H1 (cell line): ENCODE data around the gene GPR179. TPM values are rescaled to one million over a fixed set of nuclear protein-coding genes. Genes with fewer than 3 reads are reported as not detected.

Experiments used
- CHD2 ChIP-seq: IDR thresholded peaks from 2 replicates; pipeline ENCODE4 v1.6.1; 2012; ENCODE audit warnings: low read length, improper control_type of control experiment
- GTF2F1 ChIP-seq: IDR thresholded peaks from 2 replicates; pipeline ENCODE4 v1.6.1; 2012; ENCODE audit warnings: low read depth, low read length, improper control_type of control experiment, borderline replicate concordance
- HDAC2 ChIP-seq, 2 experiments: fragments of 300-600 bp in 1 of 2; sonication (generic) in 1 of 2; IDR thresholded peaks; 2 replicates each; pipeline ENCODE4 v1.6.1; 2011 to 2012; ENCODE audit warnings: low read depth in 2 of 2, low read length in 2 of 2, mild to moderate bottlenecking in 2 of 2, moderate library complexity in 2 of 2, borderline replicate concordance in 1 of 2, inconsistent platforms in 1 of 2
- HDAC6 ChIP-seq: IDR thresholded peaks from one replicate; pipeline ENCODE4 v1.7.1; 2012; ENCODE audit warnings: low read depth, mild to moderate bottlenecking, inconsistent platforms, low read length, moderate library complexity
- POLR2A ChIP-seq, 2 experiments: IDR thresholded peaks; 1 replicate in 1 of 2; 2 replicates in 1 of 2; pipeline ENCODE4 v1.6.1; 2011; ENCODE audit warnings: low read depth in 2 of 2, low read length in 2 of 2, mild to moderate bottlenecking in 2 of 2; ENCODE audit errors: control extremely low read depth in 1 of 2
- SRF ChIP-seq: IDR thresholded peaks from 2 replicates; pipeline ENCODE4 v1.6.1; 2011; ENCODE audit warnings: mild to moderate bottlenecking, low read depth, low read length, moderate library complexity
- TBP ChIP-seq: IDR thresholded peaks from 2 replicates; pipeline ENCODE4 v1.6.1; 2011; ENCODE audit warnings: low read depth, low read length, improper control_type of control experiment
- polyA plus RNA-seq, 7 experiments: library from polyadenylated mRNA; depleted of rRNA in 3 of 7; stranded (reverse) in 5 of 7; unstranded in 2 of 7; fragments of >200 nt in 5 of 7; fragments of 200-250 nt in 2 of 7; gene quantifications; 1 replicate in 5 of 7; 2 replicates in 1 of 7; 4 replicates in 1 of 7; pipeline versions ENCODE4 v1.2.1 to v1.2.3, GENCODE V29; 2011 to 2013; ENCODE audit warnings: missing spikeins in 2 of 7, mixed read lengths in 2 of 7
- total RNA-seq: library from RNA; stranded (reverse); fragmentation: NEBNext Ultra II Directional; extraction: Animal tissue kit (Norgen Biotek cat#: 25700); gene quantifications from 2 replicates; pipeline ENCODE4 v1.2.1, GENCODE V29; 2021

The GPR179 gene
- total and polyA plus RNA-seq, 2 of the 8 experiments (the other 6 are each of a cell fraction or from before 2014, with no cell fraction given), result 0.02 to 0.07 TPM

- TF ChIP-seq SRF, result no peak
- TF ChIP-seq HDAC2 (IDR thresholded peaks at IDR 0.05; ENCODE audit: borderline replicate concordance in 1 of 2, low read depth in 2 of 2, low read length in 2 of 2), result no peak
- TF ChIP-seq POLR2A (IDR thresholded peaks at IDR 0.05; ENCODE audit: control extremely low read depth in 1 of 2, low read depth in 2 of 2, low read length in 2 of 2), result no peak
- no peak for TF ChIP-seq CHD2
- no peak for TF ChIP-seq TBP
- no peak for TF ChIP-seq GTF2F1
- TF ChIP-seq HDAC6, result no peak
Measured at GRCh38 chr17:38320482-38320881, 23.3 kb downstream of the GPR179 start (continued).
